Left colon (tissue), 2 donors: ENCODE data around the gene ST14. TPM values are rescaled to one million over a fixed set of nuclear protein-coding genes. Genes with fewer than 3 reads are reported as not detected.
"Not testable (repeated sequence)": the region's sequence is repeated elsewhere in the genome, so short reads cannot be mapped to it uniquely, and the experiment has no call there.

Experiments used
- ATAC-seq: fragments of 200-7000 bp; cut with Tn5 transposase; one replicate; pipeline ENCODE4 v1.9.1; 2020; ENCODE audit warnings: mild to moderate bottlenecking, moderate library complexity
- DNase-seq, 2 donors: peaks; one replicate each; pipeline ENCODE4 v3.0.0-alpha.2; 2020
- intact Hi-C, 2 donors: fragments of 100-400 bp; cut with DNase I in 1 of 2; cut with micrococcal nuclease in 1 of 2; formaldehyde crosslinking; loops; one replicate each; pipeline versions ENCODE4 v1.11.2 to v1.14.0; 2022; cut with DNase I, micrococcal nuclease
- total RNA-seq, 2 donors: library from RNA; stranded (reverse); fragmentation: NEBNext Ultra II Directional; extraction: Animal tissue kit (Norgen Biotek cat#: 25700); gene quantifications; one replicate each; pipeline ENCODE4 v1.2.1, GENCODE V29; 2021
- donor health status: DM: no; HTN: no; CAD: no.
- donor health status: DM: yes; HTN: yes; CAD: no.

The ST14 gene
- total RNA-seq, 2 donors from 2014 or later = 499 to 535 TPM

GRCh38 chr11:130157840-130158239 lies 1.7 kb upstream of the ST14 start:
- intact Hi-C loops = no loop called here
- no peak for DNase-seq

GRCh38 chr11:130159139-130159538 lies 443 bp upstream of the ST14 start:
- ATAC-seq = no peak
- no peak for DNase-seq
- intact Hi-C loops = no loop called here

More at GRCh38 chr11:130157840-130158239, 1.7 kb upstream of the ST14 start:
- ATAC-seq = no peak

- ATAC-seq = peak; percentile 29
- DNase-seq = peak in 1 of 2 donors; percentile 48
- intact Hi-C loops = no loop called here
Observed at GRCh38 chr11:130160498-130161155, 1.0 kb downstream of the ST14 start.

- peak; percentile 14 for ATAC-seq
- intact Hi-C loops = no loop called here
- DNase-seq = peak in 1 of 2 donors; percentile 37
Observed at GRCh38 chr11:130161441-130162145, 2.0 kb downstream of the ST14 start.

GRCh38 chr11:130162733-130163132 lies 3.2 kb downstream of the ST14 start:
- ATAC-seq (no peak), DNase-seq (peak in 1 of 2 donors; percentile 65)
- intact Hi-C loops = no loop called here

GRCh38 chr11:130163346-130164220 lies 4.0 kb downstream of the ST14 start:
- ATAC-seq = peak; percentile 40

GRCh38 chr11:130164221-130164570 lies 4.6 kb downstream of the ST14 start:
- ATAC-seq = no peak
- intact Hi-C loops = no loop called here
- no peak for DNase-seq

More at GRCh38 chr11:130163346-130164220, 4.0 kb downstream of the ST14 start:
- peak; percentile 68 to 72 for DNase-seq
- intact Hi-C loops = no loop called here

- DNase-seq = peak; percentile 52 to 63
- intact Hi-C loops = no loop called here
- peak; percentile 68 for ATAC-seq
Observed at GRCh38 chr11:130165601-130166456, 6.2 kb downstream of the ST14 start.

- ATAC-seq = peak; percentile 60
- DNase-seq = peak in 1 of 2 donors; percentile 86
- intact Hi-C loops = no loop called here
Observed at GRCh38 chr11:130166457-130166784, 6.8 kb downstream of the ST14 start.

GRCh38 chr11:130167146-130167545 lies 7.6 kb downstream of the ST14 start:
- no peak for DNase-seq
- ATAC-seq = no peak
- intact Hi-C loops = no loop called here

- DNase-seq (no peak), ATAC-seq (no peak)
- intact Hi-C loops = no loop called here
Observed at GRCh38 chr11:130168105-130168504, 8.5 kb downstream of the ST14 start.

- intact Hi-C loops = no loop called here
- DNase-seq (peak; percentile 49 to 66), ATAC-seq (peak; percentile 53)
Observed at GRCh38 chr11:130170345-130170744, 10.8 kb downstream of the ST14 start.

GRCh38 chr11:130171534-130171933 lies 12.0 kb downstream of the ST14 start:
- peak; percentile 62 for ATAC-seq
- intact Hi-C loops = no loop called here

GRCh38 chr11:130172001-130172400 lies 12.4 kb downstream of the ST14 start:
- intact Hi-C loops, DNase-seq, ATAC-seq: not testable (repeated sequence)

More at GRCh38 chr11:130171534-130171933, 12.0 kb downstream of the ST14 start:
- DNase-seq = no peak

- no peak for ATAC-seq
- no peak for DNase-seq
- intact Hi-C loops = no loop called here
Observed at GRCh38 chr11:130174642-130175041, 15.1 kb downstream of the ST14 start.

- intact Hi-C loops = no loop called here
- DNase-seq (no peak), ATAC-seq (no peak)
Observed at GRCh38 chr11:130175898-130176297, 16.3 kb downstream of the ST14 start.

- ATAC-seq = no peak
Observed at GRCh38 chr11:130177782-130178181, 18.2 kb downstream of the ST14 start.

GRCh38 chr11:130178441-130179339 lies 19.1 kb downstream of the ST14 start:
- intact Hi-C loops = no loop called here
- DNase-seq (peak; percentile 46 to 59), ATAC-seq (peak; percentile 4)

More at GRCh38 chr11:130177782-130178181, 18.2 kb downstream of the ST14 start:
- intact Hi-C loops = no loop called here
- DNase-seq = peak; percentile 41 to 48
